NCI-H82 treated with DMSO at 0.1 percent for 48 hours (cell line): ENCODE measurements around the gene LHFPL6.
A peak's percentile ranks its signal among the peaks of the same experiment; 100 is the strongest.
"Not testable (repeated sequence)": the region's sequence is repeated elsewhere in the genome, so short reads cannot be mapped to it uniquely, and the experiment has no call there.

Experiments
- DNase-seq: peaks from one replicate; lab custom pipeline; 2025; ENCODE audit not compliant: unreplicated experiment; lab: John Stamatoyannopoulos, UW

The LHFPL6 gene

GRCh38 chr13:39362652-39363381 is 240.2 kb downstream of the LHFPL6 start:
- DNase-seq: peak; percentile 34

GRCh38 chr13:39353988-39354387 is 249.0 kb downstream of the LHFPL6 start:
- no peak for DNase-seq

DNA sequence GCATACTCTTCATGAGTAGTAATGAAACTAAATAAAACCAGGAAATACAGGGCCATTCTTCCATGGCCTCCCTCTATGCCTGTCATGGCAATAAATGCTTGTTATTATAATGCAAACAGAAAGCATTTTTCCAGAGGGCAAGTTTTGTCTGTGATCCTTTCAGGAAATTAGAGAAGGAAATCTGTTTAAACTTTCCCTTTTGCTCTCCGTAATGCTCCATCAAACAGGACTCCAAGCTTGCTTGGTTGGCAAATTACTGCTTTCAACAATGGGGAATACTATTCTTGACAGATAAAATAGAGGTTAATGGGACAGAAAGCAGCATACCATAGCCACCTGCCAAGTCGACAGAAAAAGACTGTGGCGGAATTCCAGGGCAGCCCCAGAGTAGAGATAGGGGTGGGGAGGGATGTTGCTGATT is 252.5 kb downstream of the LHFPL6 start:
- DNase-seq: no peak

GRCh38 chr13:39349391-39349960 is 253.5 kb downstream of the LHFPL6 start:
- DNase-seq: no peak

DNA sequence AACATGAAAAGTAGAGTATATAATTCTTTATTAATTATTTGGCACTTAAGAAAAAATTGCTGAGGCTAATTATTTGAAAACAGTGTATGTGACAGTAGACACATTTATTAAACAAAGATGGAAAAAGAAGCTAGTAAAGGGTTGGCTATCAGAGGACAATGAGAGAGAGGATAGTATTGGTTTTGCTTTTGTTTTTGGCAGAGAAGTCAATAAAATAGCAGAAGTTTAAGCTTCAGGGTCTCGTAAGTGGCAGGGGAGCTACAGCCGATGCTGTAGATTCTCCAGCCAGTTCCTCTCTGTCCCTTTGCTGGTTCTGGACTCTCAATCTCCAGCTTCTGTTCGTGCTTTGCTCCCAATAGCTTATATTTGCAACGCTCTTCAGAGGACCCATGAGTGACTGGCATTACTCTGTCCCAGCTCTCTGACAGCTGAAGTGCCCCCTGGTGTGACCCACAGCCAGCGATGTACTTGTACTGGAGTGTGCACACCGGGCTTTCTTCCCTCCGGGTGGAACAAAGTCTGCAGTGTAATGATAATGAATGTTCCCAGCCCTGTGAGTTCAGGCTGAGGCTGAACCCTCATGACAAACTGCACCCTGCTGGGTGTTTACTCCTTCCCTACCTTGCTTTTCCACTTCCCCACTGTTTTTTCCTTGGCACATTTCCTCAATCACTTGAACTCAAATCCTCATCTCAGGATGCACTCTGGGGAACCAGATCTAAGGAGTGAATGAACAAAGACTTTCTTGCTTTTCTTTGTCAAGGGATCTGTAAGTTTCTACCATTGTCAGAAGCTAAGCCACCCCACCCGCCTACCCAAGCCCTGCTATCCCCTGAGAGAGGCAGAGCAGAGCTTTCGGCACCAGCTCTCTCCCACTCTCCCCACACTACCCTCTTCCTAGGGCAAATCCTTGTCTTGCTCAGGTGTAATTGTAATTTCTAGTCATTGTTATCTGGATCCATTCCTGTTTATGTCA is 254.8 kb downstream of the LHFPL6 start:
- no peak for DNase-seq

DNA sequence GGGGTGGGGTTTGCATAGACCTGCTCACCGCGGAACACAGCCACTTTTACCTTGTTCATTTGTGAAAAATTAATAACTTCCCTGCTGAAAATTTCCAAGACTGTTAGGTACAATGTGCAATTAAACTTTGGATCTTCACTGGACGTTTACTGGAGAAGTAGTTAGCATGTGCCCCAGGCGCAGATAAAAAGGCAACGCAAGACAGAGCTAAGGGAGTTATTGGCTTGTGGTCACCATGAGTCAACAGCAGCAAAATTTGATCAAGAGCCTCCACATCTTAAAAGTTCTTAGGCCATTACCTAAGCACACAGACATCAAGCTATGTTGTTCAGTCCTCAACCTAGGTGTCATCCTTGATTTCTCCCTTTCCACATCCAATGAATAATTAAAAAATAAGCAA is 257.0 kb downstream of the LHFPL6 start:
- no peak for DNase-seq

DNA sequence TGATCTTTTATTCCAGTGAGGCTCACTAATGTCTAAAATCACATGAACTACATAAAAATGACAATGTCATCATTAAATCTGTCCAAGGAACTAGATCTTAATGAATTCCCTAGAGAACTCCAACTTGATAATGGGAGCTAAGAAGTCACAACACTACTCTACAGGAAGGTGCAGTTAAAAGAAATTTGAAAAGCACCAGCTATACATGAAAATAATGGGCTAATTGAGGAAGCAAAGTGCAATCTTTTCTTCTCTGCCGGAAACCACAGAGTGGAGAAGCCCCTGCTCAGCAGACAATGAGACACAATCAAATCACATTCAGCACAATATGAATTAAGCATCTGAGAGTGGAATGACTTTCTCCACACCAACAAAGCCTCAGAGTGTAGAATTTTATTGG is 261.7 kb downstream of the LHFPL6 start:
- DNase-seq: no peak

GRCh38 chr13:39338114-39338513 is 264.9 kb downstream of the LHFPL6 start:
- not testable (repeated sequence) for DNase-seq

DNA sequence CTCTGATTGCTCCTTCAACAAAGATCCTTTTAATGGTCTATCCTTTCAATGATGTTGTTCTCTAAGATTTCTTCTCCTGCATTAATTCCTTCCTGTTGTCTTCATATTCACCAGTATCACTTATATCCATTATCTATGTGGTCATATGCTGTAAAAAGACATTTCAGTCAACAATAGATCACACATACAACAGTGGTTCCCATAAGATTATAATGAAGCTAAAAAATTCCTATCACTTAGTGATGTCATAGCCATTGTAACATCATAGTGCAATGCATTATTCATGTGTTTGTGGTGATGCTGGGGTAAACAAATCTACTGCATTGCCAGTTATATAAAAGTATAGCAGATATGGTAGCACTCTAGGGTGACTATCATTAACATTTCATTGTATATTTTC is 266.1 kb downstream of the LHFPL6 start:
- no peak for DNase-seq

DNA sequence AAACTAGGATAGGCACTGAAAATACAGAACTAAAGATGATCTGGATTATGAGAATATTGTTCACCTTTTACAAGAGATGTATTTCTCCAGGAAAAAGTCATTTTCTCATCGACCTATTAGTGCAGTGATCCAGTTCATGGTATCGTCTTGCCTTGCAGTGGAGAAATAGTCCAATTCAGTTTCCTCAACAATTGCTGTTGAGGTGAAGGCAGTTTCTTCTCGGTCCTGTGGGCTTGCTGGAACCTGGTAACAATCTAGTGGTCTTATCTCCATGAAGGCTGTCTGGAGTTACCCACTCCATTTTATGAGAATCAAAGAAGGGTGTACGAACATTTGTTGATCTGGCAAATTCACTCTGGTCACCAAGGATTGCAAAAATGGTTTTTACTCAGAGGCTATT is 266.8 kb downstream of the LHFPL6 start:
- no peak for DNase-seq

- DNase-seq: no peak
Observed at GRCh38 chr13:39335721-39336120, 267.3 kb downstream of the LHFPL6 start.

- no peak for DNase-seq
Observed at GRCh38 chr13:39330504-39330903, 272.5 kb downstream of the LHFPL6 start.

- no peak for DNase-seq
Observed at GRCh38 chr13:39329182-39329639, 273.8 kb downstream of the LHFPL6 start.

- DNase-seq: no peak
Observed at GRCh38 chr13:39327172-39327479, 275.9 kb downstream of the LHFPL6 start.

DNA sequence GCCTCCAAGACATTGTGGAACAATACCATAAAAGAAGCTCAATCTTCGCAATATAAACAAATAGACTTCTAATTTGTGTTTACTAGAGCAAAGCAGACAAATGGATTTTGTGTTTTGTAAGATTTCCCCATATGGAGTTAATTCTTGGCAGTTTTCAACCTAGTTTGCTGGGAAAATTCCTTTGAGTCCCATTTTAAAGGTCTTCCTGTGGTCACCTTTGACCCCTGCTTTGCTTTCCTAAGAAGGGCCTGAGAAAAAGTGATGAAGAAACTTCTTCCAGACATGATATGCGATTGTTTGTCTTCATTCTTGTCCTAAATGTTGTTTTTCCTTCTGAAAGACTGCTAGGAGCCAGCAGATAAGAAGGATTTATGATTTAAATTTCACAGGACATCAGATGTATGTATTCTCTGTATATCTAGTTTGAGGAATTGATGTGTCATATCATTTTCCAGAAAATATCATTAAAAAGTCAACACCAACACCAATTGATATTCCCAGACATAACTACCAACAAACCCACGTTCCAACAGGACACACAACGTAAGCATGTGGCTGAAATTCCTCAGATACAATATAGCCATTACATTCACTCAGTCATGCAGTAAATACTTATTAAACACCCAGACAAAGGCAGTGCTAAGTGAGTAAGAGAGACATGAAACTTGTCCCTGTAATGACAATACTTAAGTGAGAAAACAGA is 276.4 kb downstream of the LHFPL6 start:
- no peak for DNase-seq

GRCh38 chr13:39324806-39325311 is 278.1 kb downstream of the LHFPL6 start:
- no peak for DNase-seq

- no peak for DNase-seq
Observed at GRCh38 chr13:39322836-39323585, 280.0 kb downstream of the LHFPL6 start.

DNA sequence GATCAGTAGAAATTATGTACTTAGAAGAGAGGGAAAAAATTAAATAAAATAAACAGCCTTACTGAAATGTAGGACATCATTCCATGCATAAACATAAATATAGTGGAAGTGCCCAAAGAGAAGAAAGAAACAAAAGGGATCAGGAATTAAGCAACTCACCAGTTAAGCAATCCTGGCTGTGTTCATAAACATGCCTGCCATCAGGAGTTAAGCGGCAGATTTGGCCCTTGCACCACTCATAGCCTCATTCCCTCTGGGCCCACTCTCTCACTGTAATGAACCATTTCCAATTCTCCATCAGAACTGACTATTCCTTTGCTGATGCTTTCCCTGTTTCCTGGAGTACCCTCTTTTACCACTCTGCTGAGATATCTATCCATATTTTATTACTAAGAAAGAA is 281.4 kb downstream of the LHFPL6 start:
- no peak for DNase-seq

DNA sequence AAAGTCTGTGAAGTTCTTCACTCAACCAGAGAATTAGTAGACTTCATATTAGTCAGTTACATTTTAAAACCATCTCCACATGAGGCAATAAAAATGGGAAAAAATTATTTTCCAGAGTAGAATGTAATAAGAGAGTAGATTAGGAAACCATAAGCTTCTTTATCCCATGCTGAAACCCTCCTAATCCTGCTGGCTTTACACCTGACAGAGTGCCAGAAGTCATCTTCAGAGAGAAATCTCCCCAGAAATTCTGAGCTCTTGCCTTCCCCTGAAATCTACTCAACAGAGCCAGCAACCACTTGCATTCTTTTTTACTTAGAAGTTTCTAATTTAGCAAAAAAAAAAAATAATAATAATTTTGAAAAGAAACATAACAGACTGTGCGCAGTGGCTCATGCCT is 284.8 kb downstream of the LHFPL6 start:
- DNase-seq: peak; percentile 54

- no peak for DNase-seq
Observed at GRCh38 chr13:39317291-39317690, 285.7 kb downstream of the LHFPL6 start.
